Kidney epithelial cell (primary cell): Measurements from ENCODE around the gene ZG16B. TPM values are rescaled to one million over a fixed set of nuclear protein-coding genes. Genes with fewer than 3 reads are reported as not detected.
A peak's percentile ranks its signal among the peaks of the same experiment; 100 is the strongest.

Experiments used
- DNase-seq: peaks from one replicate; pipeline ENCODE4 v3.0.0-alpha.2; 2010; ENCODE audit warnings: low read depth
- H3K27me3 ChIP-seq: 2 replicates; pipeline ENCODE4 v1.6.0; 2011; ENCODE audit warnings: low read length; ENCODE audit not compliant: control insufficient read depth, insufficient read depth
- H3K36me3 ChIP-seq: 2 replicates; pipeline ENCODE4 v1.5.1; 2011; ENCODE audit warnings: low read length; ENCODE audit not compliant: control insufficient read depth, insufficient read depth
- H3K4me3 ChIP-seq: 2 replicates; pipeline ENCODE4 v1.5.1; 2011; ENCODE audit warnings: low read depth, mild to moderate bottlenecking, control low read depth, low read length
- total RNA-seq: library from RNA; depleted of rRNA; stranded (reverse); fragments of >200 nt; gene quantifications from 2 replicates; pipeline ENCODE4 v1.2.3, GENCODE V29; 2015
- TF ChIP-seq, protein P1 (sequence below): IDR thresholded peaks from 2 replicates; pipeline ENCODE4 v1.5.1; 2011; ENCODE audit warnings: mild to moderate bottlenecking, moderate library complexity, low read length, control low read depth, inconsistent platforms; ENCODE audit not compliant: insufficient read depth, poor library complexity, severe bottlenecking

The ZG16B gene
- total RNA-seq, 1 donor from 2014 or later, result 1.1 TPM

DNA sequence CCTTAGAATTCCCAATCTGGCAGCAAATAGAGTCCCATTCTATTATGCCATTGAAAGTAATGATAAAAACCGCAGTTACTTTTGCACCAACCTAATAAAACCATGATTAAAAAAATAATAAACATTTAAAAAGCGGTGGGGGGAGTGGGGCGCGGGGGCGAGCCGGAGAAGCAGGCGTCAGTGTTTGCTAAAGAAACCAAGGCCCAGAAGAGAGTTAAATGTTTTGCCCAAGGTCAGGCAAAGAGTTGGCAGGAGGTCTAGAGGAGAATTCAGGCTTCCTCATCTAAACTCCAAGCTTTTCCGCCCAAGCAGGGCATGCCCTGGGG, 37.5 kb downstream of the ZG16B start:
- no peak for DNase-seq
- TF ChIP-seq, protein P1, sequence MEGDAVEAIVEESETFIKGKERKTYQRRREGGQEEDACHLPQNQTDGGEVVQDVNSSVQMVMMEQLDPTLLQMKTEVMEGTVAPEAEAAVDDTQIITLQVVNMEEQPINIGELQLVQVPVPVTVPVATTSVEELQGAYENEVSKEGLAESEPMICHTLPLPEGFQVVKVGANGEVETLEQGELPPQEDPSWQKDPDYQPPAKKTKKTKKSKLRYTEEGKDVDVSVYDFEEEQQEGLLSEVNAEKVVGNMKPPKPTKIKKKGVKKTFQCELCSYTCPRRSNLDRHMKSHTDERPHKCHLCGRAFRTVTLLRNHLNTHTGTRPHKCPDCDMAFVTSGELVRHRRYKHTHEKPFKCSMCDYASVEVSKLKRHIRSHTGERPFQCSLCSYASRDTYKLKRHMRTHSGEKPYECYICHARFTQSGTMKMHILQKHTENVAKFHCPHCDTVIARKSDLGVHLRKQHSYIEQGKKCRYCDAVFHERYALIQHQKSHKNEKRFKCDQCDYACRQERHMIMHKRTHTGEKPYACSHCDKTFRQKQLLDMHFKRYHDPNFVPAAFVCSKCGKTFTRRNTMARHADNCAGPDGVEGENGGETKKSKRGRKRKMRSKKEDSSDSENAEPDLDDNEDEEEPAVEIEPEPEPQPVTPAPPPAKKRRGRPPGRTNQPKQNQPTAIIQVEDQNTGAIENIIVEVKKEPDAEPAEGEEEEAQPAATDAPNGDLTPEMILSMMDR, result no peak
- H3K36me3 ChIP-seq, result no peaks in the 10 kb centered on the region
- H3K4me3 ChIP-seq, result peak overlapping the region; percentile 49
- H3K27me3 ChIP-seq, result no peaks in the 10 kb centered on the region

DNA sequence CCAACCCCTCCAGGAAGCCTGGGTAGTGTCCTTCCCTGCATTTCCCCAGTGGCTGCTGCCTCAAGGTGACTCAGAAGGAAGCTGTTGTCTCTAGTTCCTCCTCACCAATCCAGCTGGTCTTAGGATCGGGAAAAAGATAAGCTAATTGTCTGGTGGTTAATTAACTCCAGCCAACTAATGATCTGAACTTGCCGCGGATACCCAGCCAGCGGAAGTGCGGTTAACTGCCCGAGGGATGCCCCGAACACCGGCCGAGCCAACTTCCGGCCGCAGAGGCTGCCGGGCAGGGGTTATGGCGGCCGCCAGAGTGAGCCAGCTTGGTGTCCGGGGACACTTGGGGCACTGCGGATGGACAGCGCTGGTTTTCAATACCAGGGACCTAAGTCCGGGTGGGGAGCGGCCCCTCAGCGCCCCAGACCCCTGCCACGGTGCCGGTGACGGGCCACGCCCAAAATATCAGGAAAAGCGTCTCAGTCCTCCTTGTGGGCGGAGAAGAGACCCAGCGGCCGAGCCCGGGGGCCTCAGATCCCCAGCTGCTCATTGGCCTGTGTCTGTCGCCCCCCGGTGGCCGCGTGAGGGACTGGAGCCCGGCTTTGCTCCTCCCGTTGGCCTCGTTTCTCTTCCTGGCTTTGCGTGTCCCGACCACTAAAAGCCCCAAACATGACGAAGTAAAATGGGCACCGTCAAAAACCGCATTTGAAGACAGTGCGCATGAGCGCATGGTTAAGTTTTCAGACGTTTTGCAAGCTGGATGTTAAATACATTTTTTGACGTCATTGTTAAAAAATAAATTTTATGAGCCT, 38.1 kb downstream of the ZG16B start:
- no peak for DNase-seq
- Histone ChIP-seq H3K4me3 (peak overlapping the region; percentile 49), H3K27me3 (no peaks in the 10 kb centered on the region), H3K36me3 (no peaks in the 10 kb centered on the region)
- TF ChIP-seq, protein P1, result peak; percentile 98

DNA sequence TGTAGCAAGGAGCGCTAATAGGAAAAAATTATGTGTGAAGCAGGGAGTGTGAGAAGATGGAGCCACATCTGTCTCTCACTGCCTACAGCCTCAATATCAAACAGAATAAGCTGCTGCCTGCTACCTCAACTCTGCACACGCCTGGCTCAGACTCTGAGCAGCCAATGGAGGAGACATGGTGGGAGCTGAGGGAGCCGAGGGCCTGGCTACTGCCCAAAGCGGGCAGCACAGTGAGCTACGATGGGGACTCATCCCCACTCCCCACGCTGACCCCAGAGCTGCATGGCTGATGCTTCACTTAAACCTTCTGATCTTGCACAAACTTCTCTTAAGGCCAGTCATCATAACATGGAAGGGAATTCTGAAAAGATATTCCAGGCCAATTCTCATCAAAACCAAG, 41.8 kb downstream of the ZG16B start:
- no peaks in the 10 kb centered on the region for H3K36me3 ChIP-seq
- H3K4me3 ChIP-seq, result no peak overlapping the region
- no peak for DNase-seq
- TF ChIP-seq, protein P1, result no peak
- no peaks in the 10 kb centered on the region for H3K27me3 ChIP-seq

DNA sequence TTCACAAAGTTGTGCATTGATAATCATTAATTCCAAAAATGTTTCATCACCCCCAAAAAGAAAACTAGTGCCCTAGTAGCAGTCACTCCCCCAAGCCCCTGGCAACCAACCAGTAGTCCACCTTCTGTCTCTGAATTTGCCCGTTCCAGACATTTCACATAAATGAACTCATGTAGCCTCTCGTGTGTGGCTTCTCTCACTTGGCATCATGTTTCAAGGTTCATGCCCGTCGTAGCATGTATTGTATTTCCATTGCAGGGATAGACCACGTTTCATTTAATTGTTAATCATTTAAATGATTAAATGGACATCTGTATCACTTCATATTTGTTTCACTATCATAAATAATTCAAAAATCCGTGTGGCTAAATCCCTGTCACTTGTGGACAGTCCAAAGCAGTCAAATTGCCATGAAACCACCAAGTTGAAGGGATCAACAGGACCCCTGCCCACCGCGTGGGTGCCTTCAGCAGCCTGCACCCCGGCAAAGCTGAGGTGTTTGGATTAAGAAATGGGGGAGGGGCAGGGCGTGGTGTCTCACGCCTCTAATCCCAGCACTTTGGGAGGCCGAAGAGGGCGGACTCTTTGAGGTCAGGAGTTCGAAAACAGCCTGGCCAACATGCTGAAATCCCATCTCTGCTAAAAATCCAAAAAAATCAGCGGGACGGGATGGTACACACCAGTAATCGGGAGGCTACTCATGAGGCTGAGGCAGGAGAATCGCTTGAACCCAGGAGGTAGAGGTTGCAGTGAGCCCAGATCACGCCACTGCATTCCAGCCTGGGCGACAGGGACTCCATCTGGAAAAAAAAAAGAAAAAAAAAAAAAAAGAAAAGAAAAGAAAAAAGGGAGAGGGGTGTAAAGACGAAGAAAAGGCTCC, 44.2 kb downstream of the ZG16B start:
- Histone ChIP-seq H3K4me3 (no peak overlapping the region), H3K27me3 (no peaks in the 10 kb centered on the region), H3K36me3 (no peaks in the 10 kb centered on the region)
- TF ChIP-seq, protein P1, result no peak
- no peak for DNase-seq

DNA sequence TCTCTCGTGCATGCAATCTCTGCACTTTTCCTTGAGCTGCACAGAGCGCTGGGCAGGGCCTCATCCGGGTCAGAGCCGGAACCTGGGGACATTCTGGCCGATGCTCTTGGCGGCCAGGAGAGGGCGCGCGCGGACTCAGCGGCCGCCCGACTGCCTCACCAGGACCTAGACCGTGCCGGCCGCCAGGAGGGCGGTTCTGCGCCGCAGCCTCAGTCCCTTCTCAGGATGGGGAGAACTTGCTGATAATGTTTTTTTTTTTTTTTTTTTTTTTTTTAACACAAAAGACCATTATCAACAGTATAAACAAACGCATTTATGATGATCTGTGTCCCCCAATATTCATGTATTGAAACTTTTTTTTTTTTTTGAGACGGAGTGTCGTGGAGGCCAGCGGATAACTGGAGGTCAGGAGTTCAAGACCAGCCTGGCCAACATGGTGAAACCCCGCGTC, 44.8 kb downstream of the ZG16B start:
- Histone ChIP-seq H3K4me3 (no peak overlapping the region), H3K27me3 (no peaks in the 10 kb centered on the region), H3K36me3 (no peaks in the 10 kb centered on the region)
- no peak for DNase-seq
- TF ChIP-seq, protein P1, result peak; percentile 93
